Astrocyte (in vitro differentiated cells and primary cell): Measurements from ENCODE around the gene AGPAT1. TPM values are rescaled to one million over a fixed set of nuclear protein-coding genes. Genes with fewer than 3 reads are reported as not detected.

ENCODE experiments used
- DNase-seq: peaks from one replicate; pipeline ENCODE4 v3.0.0-alpha.2; 2010; ENCODE audit warnings: low read depth
- FAIRE-seq: peaks from 2 replicates; lab custom pipeline; 2011; peaks lifted over from hg19 to GRCh38; lab: Jason Lieb, UNC
- H2AFZ ChIP-seq: 2 replicates; pipeline ENCODE4 v1.6.0; 2012; ENCODE audit warnings: low read depth, low read length, inconsistent platforms
- H3K27ac ChIP-seq: 2 replicates; pipeline ENCODE4 v1.5.1; 2011; ENCODE audit warnings: low read depth, low read length, inconsistent platforms
- H3K27me3 ChIP-seq: 2 replicates; pipeline ENCODE4 v1.6.0; 2011; ENCODE audit warnings: low read length, inconsistent platforms; ENCODE audit not compliant: insufficient read depth
- H3K36me3 ChIP-seq: 2 replicates; pipeline ENCODE4 v1.5.1; 2011; ENCODE audit warnings: low read length, inconsistent platforms; ENCODE audit not compliant: insufficient read depth
- H3K4me1 ChIP-seq: 2 replicates; pipeline ENCODE4 v1.5.1; 2011; ENCODE audit warnings: low read length, inconsistent platforms; ENCODE audit not compliant: insufficient read depth
- H3K4me2 ChIP-seq: 2 replicates; pipeline ENCODE4 v1.6.0; 2012; ENCODE audit warnings: low read length, inconsistent platforms
- H3K4me3 ChIP-seq: 2 replicates; pipeline ENCODE4 v1.5.1; 2011; ENCODE audit warnings: low read depth, mild to moderate bottlenecking, low read length, inconsistent platforms; ENCODE audit not compliant: insufficient read depth
- H3K79me2 ChIP-seq: 2 replicates; pipeline ENCODE4 v1.6.0; 2012; ENCODE audit warnings: mild to moderate bottlenecking, low read length, inconsistent platforms; ENCODE audit not compliant: insufficient read depth
- H3K9ac ChIP-seq: 2 replicates; pipeline ENCODE4 v1.6.0; 2012; ENCODE audit warnings: mild to moderate bottlenecking, low read length, inconsistent platforms
- H3K9me3 ChIP-seq: 2 replicates; pipeline ENCODE4 v1.5.1; 2012; ENCODE audit warnings: low read depth, mild to moderate bottlenecking, low read length, inconsistent platforms; ENCODE audit not compliant: insufficient read depth
- H4K20me1 ChIP-seq: 2 replicates; pipeline ENCODE4 v1.6.0; 2012; ENCODE audit warnings: low read length, inconsistent platforms; ENCODE audit not compliant: insufficient read depth
- H3K27ac Mint-ChIP-seq: one replicate; pipeline ENCODE4 v1.8.0; 2021; ENCODE audit warnings: mild to moderate bottlenecking, mixed read lengths; ENCODE audit not compliant: unreplicated experiment
- H3K27me3 Mint-ChIP-seq: one replicate; pipeline ENCODE4 v1.8.0; 2021; ENCODE audit warnings: low read depth, mixed read lengths; ENCODE audit not compliant: unreplicated experiment
- H3K36me3 Mint-ChIP-seq: one replicate; pipeline ENCODE4 v1.8.0; 2021; ENCODE audit warnings: low read depth, mixed read lengths; ENCODE audit not compliant: unreplicated experiment
- H3K4me1 Mint-ChIP-seq: one replicate; pipeline ENCODE4 v1.8.0; 2021; ENCODE audit warnings: low read depth, mixed read lengths; ENCODE audit not compliant: unreplicated experiment
- H3K4me3 Mint-ChIP-seq: one replicate; pipeline ENCODE4 v1.8.0; 2021; ENCODE audit warnings: mild to moderate bottlenecking, moderate library complexity, mixed read lengths; ENCODE audit not compliant: unreplicated experiment
- H3K9me3 Mint-ChIP-seq: one replicate; pipeline ENCODE4 v1.8.0; 2021; ENCODE audit warnings: mild to moderate bottlenecking, mixed read lengths; ENCODE audit not compliant: unreplicated experiment
- CTCF ChIP-seq: IDR thresholded peaks from 2 replicates; pipeline ENCODE4 v1.5.1; 2011; ENCODE audit warnings: low read depth, mild to moderate bottlenecking, inconsistent platforms, low read length, moderate library complexity; ENCODE audit not compliant: insufficient read depth
- EZH2 ChIP-seq: IDR thresholded peaks from 2 replicates; pipeline ENCODE4 v1.6.1; 2012; ENCODE audit warnings: mild to moderate bottlenecking, low read length, inconsistent platforms; ENCODE audit not compliant: insufficient read depth
- total RNA-seq: library from RNA; stranded (reverse); gene quantifications from 2 replicates; pipeline ENCODE4 v1.2.1, GENCODE V29; 2021

AGPAT1 gene
- total RNA-seq, 1 donor from 2014 or later: 94.8 TPM

DNA sequence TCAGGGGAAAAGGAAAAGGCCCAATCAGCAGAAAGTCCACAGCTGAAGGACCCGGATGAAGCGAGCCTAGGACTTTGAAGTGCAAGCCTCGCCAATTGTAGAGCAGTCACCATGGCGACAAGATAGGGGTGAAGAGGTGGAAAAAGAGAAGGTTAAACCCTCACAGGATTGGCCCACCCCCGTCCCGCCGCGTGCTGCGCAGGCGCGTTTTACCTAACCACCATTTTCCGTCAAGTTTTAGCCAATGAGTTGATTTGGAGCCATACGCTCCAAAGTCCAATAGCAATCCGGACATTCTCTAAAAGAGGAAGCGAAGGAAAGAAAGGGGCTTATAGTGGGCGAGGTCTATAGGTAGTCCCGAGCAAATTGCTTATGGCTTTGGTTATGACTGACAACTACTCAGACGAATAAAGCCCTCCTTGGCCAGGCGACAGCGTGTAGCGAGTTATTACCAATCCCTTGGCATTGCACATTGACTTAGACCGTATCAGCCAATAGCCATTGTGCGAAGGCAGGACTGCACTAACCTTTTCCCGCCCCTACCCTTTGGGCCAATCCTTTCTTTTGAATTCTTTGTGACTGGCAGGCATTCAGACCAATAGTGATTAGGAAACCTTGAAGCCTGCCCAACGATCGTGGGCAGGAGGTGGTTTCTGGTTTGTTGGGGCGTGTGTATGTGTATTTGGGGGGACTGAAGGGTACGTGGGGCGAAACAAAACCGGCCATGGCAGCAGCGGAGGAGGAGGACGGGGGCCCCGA is 2.1 kb upstream of the AGPAT1 start, which contains the start of gene RNF5:
TSS of gene RNF5 (plus strand) at position 618 of the 759 bp plus-strand sequence. CDS start at position 725, 107 bp downstream.
- H3K4me1 Mint-ChIP-seq: peaks cover 30% of the 10 kb centered on the region
- H3K4me3 Mint-ChIP-seq: peak within 1 kb of the TSS; percentile 97
- Histone ChIP-seq H3K9ac (peak within 1 kb of the TSS; percentile 98), H3K4me3 (peak within 1 kb of the TSS; percentile 79), H2AFZ (peak within 1 kb of the TSS; percentile 77), H3K9me3 (no peaks in the 10 kb centered on the region), H3K36me3 (peaks cover 5% of the 10 kb centered on the region), H3K79me2 (peaks cover 40% of the 10 kb centered on the region), H4K20me1 (peaks cover 18% of the 10 kb centered on the region), H3K4me1 (peaks cover 33% of the 10 kb centered on the region), H3K27ac (peak within 1 kb of the TSS; percentile 91), H3K27me3 (no peaks in the 10 kb centered on the region), H3K4me2 (peak within 1 kb of the TSS; percentile 95)
- H3K9me3 Mint-ChIP-seq: no peaks in the 10 kb centered on the region
- TF ChIP-seq CTCF (no peak), EZH2 (no peak)
- peak; percentile 100 for DNase-seq
- H3K27me3 Mint-ChIP-seq: no peaks in the 10 kb centered on the region
- peaks cover 6% of the 10 kb centered on the region for H3K36me3 Mint-ChIP-seq
- peak; percentile 83 for FAIRE-seq
- peak within 1 kb of the TSS; percentile 99 for H3K27ac Mint-ChIP-seq

DNA sequence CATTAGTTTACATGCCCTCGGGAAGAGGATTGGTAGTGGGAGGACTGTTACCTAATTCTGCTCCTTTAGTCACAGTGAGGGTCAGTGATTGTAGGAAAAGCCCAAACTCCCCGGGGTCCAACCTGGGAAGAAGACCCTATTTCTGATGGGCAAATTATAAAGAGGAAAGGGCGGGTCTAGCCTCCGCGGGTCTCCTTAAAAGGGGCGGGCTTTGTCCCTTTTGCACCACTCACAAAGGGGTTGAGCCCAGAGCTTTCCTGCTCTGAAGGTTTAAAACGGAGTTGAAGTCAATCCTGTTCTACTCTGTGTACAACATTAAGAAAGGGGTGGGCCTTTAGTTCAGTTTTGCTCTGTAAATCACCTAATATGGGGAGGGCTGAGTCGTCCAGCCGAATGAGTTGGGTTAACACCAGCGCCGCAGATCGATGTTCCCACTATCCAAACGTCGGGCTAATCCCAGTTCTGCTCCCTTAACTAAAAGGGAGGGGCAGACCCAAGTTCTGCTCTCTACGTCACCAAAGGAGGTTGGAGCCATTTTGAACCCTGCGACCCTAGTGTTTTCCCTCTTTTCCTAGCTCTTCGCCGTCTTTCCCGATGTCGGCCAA is 1.4 kb upstream of the AGPAT1 start:
- FAIRE-seq (no peak), DNase-seq (no peak)
- H3K27me3 Mint-ChIP-seq: no peaks in the 10 kb centered on the region
- Histone ChIP-seq H3K36me3 (no peaks in the 10 kb centered on the region), H3K4me1 (peaks cover 33% of the 10 kb centered on the region), H3K4me2 (peak overlapping the region; percentile 95), H3K27ac (peak overlapping the region; percentile 91), H3K27me3 (no peaks in the 10 kb centered on the region), H4K20me1 (peaks cover 24% of the 10 kb centered on the region), H3K9ac (peak overlapping the region; percentile 98), H3K4me3 (peak overlapping the region; percentile 79), H3K9me3 (no peaks in the 10 kb centered on the region), H2AFZ (peak overlapping the region; percentile 77), H3K79me2 (peaks cover 47% of the 10 kb centered on the region)
- H3K27ac Mint-ChIP-seq: peak overlapping the region; percentile 99
- peaks cover 5% of the 10 kb centered on the region for H3K36me3 Mint-ChIP-seq
- TF ChIP-seq CTCF (no peak), EZH2 (no peak)
- H3K4me3 Mint-ChIP-seq: peak overlapping the region; percentile 97
- H3K9me3 Mint-ChIP-seq: no peaks in the 10 kb centered on the region
- peaks cover 35% of the 10 kb centered on the region for H3K4me1 Mint-ChIP-seq
